PC-9 (cell line): ENCODE measurements around the gene TMEM109. TPM values are rescaled to one million over a fixed set of nuclear protein-coding genes. Genes with fewer than 3 reads are reported as not detected.

Experiments used
- BruUV-seq: library from RNA; stranded (reverse); fragments of 400-500 nt; replicated peaks from 2 replicates; lab custom pipeline; 2021; lab: Mats Ljungman, UMichigan
- CTCF ChIA-PET: fragments of 300-600 bp; sonication (Branson Sonifier 250); formaldehyde crosslinking; loops from one replicate; lab custom pipeline; 2022; ENCODE audit warnings: antibody characterized with exemption; lab: Charles Lee
- POLR2A ChIA-PET: fragments of 300-600 bp; sonication (Branson Sonifier 250); formaldehyde crosslinking; loops from one replicate; lab custom pipeline; 2022; ENCODE audit warnings: antibody characterized with exemption; ENCODE audit not compliant: unreplicated experiment; lab: Charles Lee
- DNase-seq, 2 experiments: peaks; one replicate each; pipeline versions ENCODE4 v3.0.0 to v3.0.0-alpha.2; 2015 to 2022; ENCODE audit warnings: mixed read lengths in 1 of 2
- H2AFZ ChIP-seq: fragments of 200-600 bp; sonication (generic); 2 replicates; pipeline ENCODE4 v1.8.1; 2017; ENCODE audit warnings: antibody characterized with exemption
- H3F3A ChIP-seq: fragments of 200-600 bp; sonication (generic); 2 replicates; pipeline ENCODE4 v1.8.1; 2017; ENCODE audit warnings: antibody characterized with exemption, mild to moderate bottlenecking, low read depth; ENCODE audit not compliant: insufficient read depth
- H3K27ac ChIP-seq: fragments of 200-600 bp; sonication (generic); 2 replicates; pipeline ENCODE4 v1.6.1; 2016; ENCODE audit warnings: mixed run types
- H3K27me3 ChIP-seq: fragments of 200-600 bp; sonication (generic); 2 replicates; pipeline ENCODE4 v1.6.1; 2016; ENCODE audit warnings: low read depth, mixed run types; ENCODE audit not compliant: insufficient read depth
- H3K36me3 ChIP-seq: fragments of 200-600 bp; sonication (generic); 2 replicates; pipeline ENCODE4 v1.6.1; 2016; ENCODE audit warnings: low read depth, mixed run types
- H3K4me1 ChIP-seq: fragments of 200-600 bp; sonication (generic); replicated peaks from 2 replicates; pipeline ENCODE4 v1.6.1; 2016; ENCODE audit warnings: mixed run types; ENCODE audit not compliant: insufficient read depth
- H3K4me2 ChIP-seq: fragments of 200-600 bp; sonication (generic); 2 replicates; pipeline ENCODE4 v1.6.1; 2017; ENCODE audit warnings: mixed run types
- H3K4me3 ChIP-seq: fragments of 200-600 bp; sonication (generic); 2 replicates; pipeline ENCODE4 v1.6.1; 2016; ENCODE audit warnings: mixed run types
- H3K79me2 ChIP-seq: fragments of 200-600 bp; sonication (generic); 2 replicates; pipeline ENCODE4 v1.6.1; 2017; ENCODE audit warnings: low read depth, mixed run types
- H3K9me2 ChIP-seq: fragments of 200-600 bp; sonication (generic); 2 replicates; pipeline ENCODE4 v1.8.1; 2017; ENCODE audit warnings: mild to moderate bottlenecking; ENCODE audit not compliant: insufficient read depth
- H3K9me3 ChIP-seq: fragments of 200-600 bp; sonication (generic); 2 replicates; pipeline ENCODE4 v1.8.1; 2016; ENCODE audit warnings: low read depth; ENCODE audit not compliant: insufficient read depth
- H4K20me1 ChIP-seq: fragments of 200-600 bp; sonication (generic); 2 replicates; pipeline ENCODE4 v1.8.1; 2017; ENCODE audit not compliant: insufficient read depth
- CTCF ChIP-seq: fragments of 200-600 bp; sonication (generic); conservative IDR thresholded peaks from 2 replicates; pipeline ENCODE4 v1.6.1; 2017; ENCODE audit warnings: mixed run types, antibody characterized with exemption, mild to moderate bottlenecking, moderate library complexity
- EZH2 ChIP-seq: fragments of 200-600 bp; sonication (generic); IDR thresholded peaks from 2 replicates; pipeline ENCODE4 v1.8.0; 2017; ENCODE audit warnings: antibody characterized with exemption, low read depth
- intact Hi-C: fragments of 100-400 bp; cut with micrococcal nuclease; formaldehyde crosslinking; loops from one replicate; pipeline ENCODE4 v1.10.0; 2022; ENCODE audit not compliant: unreplicated experiment
- total RNA-seq: library from RNA; stranded (reverse); gene quantifications from 2 replicates; pipeline ENCODE4 v1.2.3, GENCODE V29; 2021

TMEM109 gene
- total RNA-seq, 1 experiment from 2014 or later, result 105 TPM

- H3K27ac ChIP-seq, result peak overlapping the region; percentile 57
- peaks cover 14% of the 10 kb centered on the region for H3F3A ChIP-seq
- peak overlapping the region; percentile 93 for H2AFZ ChIP-seq
- H3K4me1 ChIP-seq, result peaks cover 36% of the 10 kb centered on the region
- H4K20me1 ChIP-seq, result peaks cover 4% of the 10 kb centered on the region; the same call in 1 of the 2 replicates
- no TSS peak for BruUV-seq
- intact Hi-C loops, result loop anchor here (1.0 to 2.0 kb wide), 2 partner anchors 214 to 271 kb away; no protein-coding TSS in a partner anchor
- H3K4me2 ChIP-seq, result peak overlapping the region; percentile 92
- peak overlapping the region; percentile 78 for H3K4me3 ChIP-seq
- peaks cover 50% of the 10 kb centered on the region for H3K79me2 ChIP-seq
- ChIA-PET POLR2A (interaction anchor here (0.6 to 0.8 kb wide), 2 partner anchors 28 to 219 kb away, joined by 3 to 5 read pairs; no protein-coding TSS in a partner anchor), CTCF (interaction anchor here (0.6 to 1.2 kb wide), 8 partner anchors 10 to 447 kb away, joined by 3 to 10 read pairs (median 4); partner anchors contain the start of genes CYB561A3 and TMEM138)
- DNase-seq, result peak; percentile 88 to 92
- TF ChIP-seq CTCF, result peak; percentile 50; the same call in 1 of the 2 replicates
- TF ChIP-seq EZH2, result no peak
- no peaks in the 10 kb centered on the region for H3K9me2 ChIP-seq
- H3K27me3 ChIP-seq, result peaks cover 6% of the 10 kb centered on the region; the same call in 1 of the 2 replicates
- no peaks in the 10 kb centered on the region for H3K9me3 ChIP-seq
- 0 out of 2 replicates have a peak, but pooled peaks cover 12% of the 10 kb centered on the region for H3K36me3 ChIP-seq
Observed at GRCh38 chr11:60915248-60915914, 1.4 kb downstream of the TMEM109 start.

- Histone ChIP-seq H3K36me3 (0 out of 2 replicates have a peak, but pooled peaks cover 19% of the 10 kb centered on the region), H3K27me3 (no peaks in the 10 kb centered on the region), H2AFZ (no peak overlapping the region), H3K4me1 (peaks cover 36% of the 10 kb centered on the region), H3K4me2 (peak overlapping the region; percentile 92; the same call in 1 of the 2 replicates), H3K27ac (no peak overlapping the region), H3F3A (peaks cover 14% of the 10 kb centered on the region), H3K79me2 (peaks cover 50% of the 10 kb centered on the region), H3K4me3 (no peak overlapping the region), H4K20me1 (peaks cover 4% of the 10 kb centered on the region; the same call in 1 of the 2 replicates), H3K9me2 (no peaks in the 10 kb centered on the region), H3K9me3 (no peaks in the 10 kb centered on the region)
- no peak for DNase-seq
- intact Hi-C loops, result loop anchor here (1.0 kb wide), 1 partner anchor 8 kb away; the partner anchor contains the start of gene TMEM132A
- TF ChIP-seq CTCF (no peak), EZH2 (no peak)
- POLR2A ChIA-PET, result no interaction called here
- CTCF ChIA-PET, result no interaction called here
- no TSS peak for BruUV-seq
Observed at GRCh38 chr11:60916669-60917206, 2.8 kb downstream of the TMEM109 start.

- no peak for DNase-seq
- Histone ChIP-seq H3K9me2 (no peaks in the 10 kb centered on the region), H3K9me3 (no peaks in the 10 kb centered on the region), H3K4me1 (peaks cover 36% of the 10 kb centered on the region), H3K27ac (no peak overlapping the region), H3K79me2 (peaks cover 50% of the 10 kb centered on the region), H3K36me3 (0 out of 2 replicates have a peak, but pooled peaks cover 19% of the 10 kb centered on the region), H4K20me1 (peaks cover 4% of the 10 kb centered on the region; the same call in 1 of the 2 replicates), H3K4me3 (no peak overlapping the region), H3F3A (peaks cover 14% of the 10 kb centered on the region), H2AFZ (no peak overlapping the region), H3K4me2 (no peak overlapping the region), H3K27me3 (no peaks in the 10 kb centered on the region)
- ChIA-PET POLR2A (no interaction called here), CTCF (no interaction called here)
- intact Hi-C loops, result no loop called here
- no peak for TF ChIP-seq CTCF
- no peak for TF ChIP-seq EZH2
- no TSS peak for BruUV-seq
Observed at GRCh38 chr11:60917267-60917666, 3.3 kb downstream of the TMEM109 start.
